NCI-H2196 (cell line): ENCODE results near the gene NBPF4.
"Not testable (repeated sequence)": the region's sequence is repeated elsewhere in the genome, so short reads cannot be mapped to it uniquely, and the experiment has no call there.

Experiments
- DNase-seq: peaks from one replicate; lab custom pipeline; 2025; ENCODE audit not compliant: unreplicated experiment; lab: John Stamatoyannopoulos, UW

Gene NBPF4

DNA sequence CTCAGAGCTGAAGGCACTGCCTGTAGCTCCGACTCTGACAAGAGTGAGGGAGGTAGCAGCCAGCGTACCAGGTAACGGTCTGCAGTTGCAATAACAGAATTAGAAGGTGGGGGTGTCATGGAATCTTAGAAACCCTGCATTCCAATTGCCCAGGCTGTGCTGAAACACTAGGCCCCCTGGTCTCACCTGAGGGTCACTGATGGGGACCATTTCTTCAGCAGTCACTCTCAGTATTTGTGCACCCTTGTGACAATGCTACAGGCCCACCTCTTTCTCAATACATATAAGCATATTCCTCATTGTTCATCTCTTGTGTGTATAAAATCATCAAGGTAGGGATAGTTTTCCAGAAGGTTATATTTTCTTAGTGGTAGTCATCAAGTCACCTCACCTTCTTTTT lies at the start of gene NBPF4:
NBPF4 (minus strand) TSS at position 101 of the 400 bp plus-strand sequence. CDS start 315 bp downstream, outside the sequence.
- not testable (repeated sequence) for DNase-seq

GRCh38 chr1:108282528-108283257 lies 38.8 kb upstream of the NBPF4 start:
- DNase-seq = not testable (repeated sequence)

- not testable (repeated sequence) for DNase-seq
These were observed 28.8 kb upstream of the NBPF4 start for GRCh38 chr1:108272485-108273327.

GRCh38 chr1:108267097-108267496 lies 23.2 kb upstream of the NBPF4 start:
- not testable (repeated sequence) for DNase-seq

DNA sequence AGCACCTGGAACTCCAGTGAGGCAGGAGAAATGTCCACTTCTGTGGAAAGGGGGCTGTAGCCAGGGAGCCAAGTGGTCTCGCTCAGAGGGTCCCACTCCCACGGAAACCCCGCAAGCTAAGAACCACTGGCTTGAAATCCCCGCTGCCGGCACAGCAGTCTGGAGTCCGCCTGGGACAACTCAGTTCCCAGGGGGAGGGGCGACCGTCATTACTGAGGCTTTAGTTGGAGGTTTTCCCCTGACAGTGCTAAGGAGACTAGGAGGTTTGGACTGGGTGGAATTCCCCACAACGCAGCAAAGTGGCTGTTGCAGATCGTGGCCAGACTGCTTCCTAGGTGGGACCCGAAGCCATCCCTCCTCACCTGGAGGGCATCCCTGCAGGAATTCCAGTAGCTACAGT lies 18.1 kb upstream of the NBPF4 start:
- DNase-seq = not testable (repeated sequence)

DNA sequence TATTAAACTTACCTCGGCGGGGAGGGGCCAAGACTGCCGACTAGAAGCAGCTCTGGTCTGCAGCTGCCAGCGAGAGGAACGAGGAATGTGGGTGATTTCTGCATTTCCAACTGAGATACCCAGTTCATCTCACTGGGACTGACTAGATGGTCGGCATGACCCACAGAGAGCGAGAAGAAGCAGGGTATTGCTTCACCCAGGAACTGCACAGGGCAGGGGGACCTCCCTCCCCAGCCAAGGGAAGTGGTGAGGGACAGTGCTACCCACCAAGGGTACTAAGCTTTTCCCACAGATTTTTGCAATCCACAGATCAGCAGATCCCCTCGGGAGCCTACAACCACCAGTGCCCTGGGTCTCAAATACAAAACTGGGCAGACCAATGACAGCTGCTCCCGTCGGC lies 17.6 kb upstream of the NBPF4 start:
- DNase-seq = not testable (repeated sequence)

GRCh38 chr1:108260578-108261259 lies 16.8 kb upstream of the NBPF4 start:
- DNase-seq = not testable (repeated sequence)

DNA sequence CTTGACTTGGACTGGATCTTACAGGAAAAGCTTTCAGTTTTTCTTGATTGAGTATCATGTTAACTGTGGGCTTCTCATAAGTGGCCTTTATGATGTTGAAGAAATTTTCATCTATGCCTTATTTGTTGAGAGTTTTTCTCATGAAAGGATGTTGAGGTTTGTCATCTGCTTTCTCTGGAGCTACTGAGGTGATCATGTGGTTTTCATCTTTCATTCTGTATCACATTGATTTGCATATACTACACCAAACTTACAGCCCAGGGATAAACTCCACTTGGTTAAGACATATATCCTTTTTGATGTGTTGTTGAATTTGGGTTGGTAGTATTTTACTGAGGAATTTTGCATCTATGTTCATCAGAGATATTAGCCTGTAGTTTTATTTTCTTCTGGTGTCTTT lies 11.6 kb upstream of the NBPF4 start:
- not testable (repeated sequence) for DNase-seq

GRCh38 chr1:108239426-108239825 lies 4.5 kb downstream of the NBPF4 start:
- not testable (repeated sequence) for DNase-seq

GRCh38 chr1:108235308-108235707 lies 8.6 kb downstream of the NBPF4 start:
- DNase-seq = not testable (repeated sequence)

DNA sequence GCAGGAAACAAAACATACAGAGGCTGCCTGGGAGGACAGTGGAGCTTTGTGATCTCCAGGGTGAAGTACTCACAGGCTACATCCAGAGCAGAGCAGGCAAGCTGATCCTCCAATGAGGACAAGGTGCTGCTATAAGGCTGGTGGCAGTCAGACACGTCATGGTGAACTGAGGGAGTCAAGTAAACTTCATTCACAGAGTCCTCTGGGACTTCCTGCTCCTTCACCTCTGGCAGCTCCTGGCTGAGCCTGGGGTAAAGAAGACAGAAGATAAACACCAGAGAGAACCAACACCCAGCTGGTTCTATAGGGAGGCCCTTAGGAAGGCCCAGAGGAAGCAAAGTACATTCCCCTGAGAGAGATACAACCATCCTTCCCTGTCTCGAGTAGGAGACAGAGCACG lies 11.7 kb downstream of the NBPF4 start:
- DNase-seq = not testable (repeated sequence)

DNA sequence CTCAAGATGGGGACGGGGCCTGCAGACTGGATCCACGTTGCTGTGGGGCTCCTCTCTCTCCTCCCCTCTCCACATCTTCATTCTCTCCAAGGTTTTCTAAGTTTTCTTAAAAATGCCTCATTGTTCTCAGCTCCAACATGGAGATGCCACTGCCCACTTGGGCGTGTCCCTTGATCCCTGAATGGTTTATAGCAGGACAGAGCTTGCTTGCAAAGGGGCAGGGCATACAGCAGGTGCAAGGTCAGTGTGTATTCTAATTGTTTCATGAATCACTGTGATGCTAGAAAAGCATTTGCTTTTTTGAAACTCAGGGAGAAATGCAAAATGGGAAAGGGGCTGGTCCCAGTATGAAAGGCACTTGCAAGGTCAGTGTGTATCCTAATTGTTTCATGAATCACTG lies 13.9 kb downstream of the NBPF4 start:
- DNase-seq = not testable (repeated sequence)

DNA sequence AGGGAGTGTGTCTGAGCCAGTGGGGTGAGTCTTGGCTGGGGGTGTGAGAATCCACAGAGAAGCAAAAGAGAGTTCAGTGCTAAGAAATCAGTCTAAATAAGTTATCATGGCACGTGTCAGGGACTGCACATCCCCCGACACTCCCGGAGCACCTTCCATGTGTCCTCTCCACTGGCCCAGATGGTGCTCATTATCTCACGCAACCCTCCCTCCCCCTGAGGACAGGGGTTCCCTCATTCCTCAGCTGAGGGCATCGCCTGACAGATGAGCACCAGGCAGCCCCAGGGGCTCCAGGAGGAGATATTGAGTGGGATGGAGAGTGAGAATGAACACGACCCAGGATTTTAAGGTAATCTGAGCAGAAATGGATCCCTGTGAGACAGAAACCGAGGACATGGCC lies 16.1 kb downstream of the NBPF4 start:
- not testable (repeated sequence) for DNase-seq

- not testable (repeated sequence) for DNase-seq
These were observed 17.0 kb downstream of the NBPF4 start for GRCh38 chr1:108226855-108227254.

- DNase-seq = not testable (repeated sequence)
These were observed 20.6 kb downstream of the NBPF4 start for GRCh38 chr1:108223226-108223625.

- not testable (repeated sequence) for DNase-seq
These were observed 26.2 kb downstream of the NBPF4 start for GRCh38 chr1:108217515-108218174.

GRCh38 chr1:108217007-108217406 lies 26.9 kb downstream of the NBPF4 start:
- DNase-seq = not testable (repeated sequence)

GRCh38 chr1:108216028-108216890 lies 27.6 kb downstream of the NBPF4 start:
- not testable (repeated sequence) for DNase-seq

DNA sequence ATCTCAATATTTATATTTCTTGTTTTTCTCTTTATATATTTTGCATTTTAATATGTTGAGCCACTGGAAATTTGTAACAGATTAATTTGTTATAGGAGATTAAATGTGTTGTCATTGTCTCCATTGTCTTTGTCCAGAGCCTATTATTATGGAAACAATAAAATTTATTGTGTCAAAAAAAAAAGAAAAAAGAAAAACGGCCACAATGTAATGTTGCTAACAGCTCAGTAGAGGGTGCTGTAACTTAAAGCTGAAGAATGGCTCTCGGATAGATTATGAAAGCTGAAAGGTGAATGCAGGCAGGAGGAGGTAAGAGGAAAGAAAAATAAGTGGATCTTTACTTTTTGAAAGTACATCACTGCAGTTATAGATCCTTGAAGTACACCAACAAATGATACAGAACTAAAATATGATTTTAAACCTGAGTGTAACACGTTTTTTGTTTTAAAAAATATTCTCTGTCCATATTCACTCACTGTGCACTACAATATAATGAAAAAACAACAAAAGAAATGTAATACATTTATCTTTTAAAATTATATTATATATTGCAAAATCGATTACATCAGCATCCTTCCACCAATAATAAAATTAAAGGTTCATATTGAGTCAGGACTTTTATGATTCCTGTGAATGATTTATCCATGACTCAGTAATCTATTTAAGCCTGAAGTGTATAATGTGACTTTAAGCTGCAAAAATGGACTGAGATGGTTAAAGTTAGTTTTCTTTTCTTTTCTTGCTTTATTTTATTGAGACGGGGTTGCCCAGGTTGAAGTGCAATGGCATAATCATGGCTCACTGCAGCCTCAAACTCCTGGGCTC lies 29.0 kb downstream of the NBPF4 start:
- peak; percentile 31 for DNase-seq
